Progenitor cell of endocrine pancreas (in vitro differentiated cells): ENCODE results near the gene PHACTR1. TPM values are rescaled to one million over a fixed set of nuclear protein-coding genes. Genes with fewer than 3 reads are reported as not detected.

Source experiments
- DNase-seq: peaks from one replicate; pipeline ENCODE4 v3.0.0; 2021; ENCODE audit warnings: low spot score; ENCODE audit not compliant: unreplicated experiment
- H3K27ac Mint-ChIP-seq: 2 replicates; pipeline ENCODE4 v1.8.0; 2021; ENCODE audit warnings: mild to moderate bottlenecking, moderate library complexity, mixed read lengths
- H3K27me3 Mint-ChIP-seq: 2 replicates; pipeline ENCODE4 v1.8.0; 2021; ENCODE audit warnings: mixed read lengths
- H3K36me3 Mint-ChIP-seq: 2 replicates; pipeline ENCODE4 v1.8.0; 2022; ENCODE audit warnings: mixed read lengths; ENCODE audit not compliant: insufficient read depth
- H3K4me1 Mint-ChIP-seq: 2 replicates; pipeline ENCODE4 v1.8.0; 2021; ENCODE audit warnings: low read depth, mixed read lengths
- H3K4me3 Mint-ChIP-seq: 2 replicates; pipeline ENCODE4 v1.8.0; 2021; ENCODE audit warnings: low read depth, mild to moderate bottlenecking, moderate library complexity, mixed read lengths
- H3K9me3 Mint-ChIP-seq: 2 replicates; pipeline ENCODE4 v1.8.0; 2021; ENCODE audit warnings: low read depth, mixed read lengths
- total RNA-seq: library from RNA; stranded (reverse); gene quantifications from 2 replicates; pipeline ENCODE4 v1.2.1, GENCODE V29; 2021
- TF ChIP-seq, protein P1 (sequence below): fragments of 200-600 bp; sonication (generic); IDR thresholded peaks from one replicate; pipeline ENCODE4 v1.5.0; 2021; ENCODE audit warnings: antibody characterized with exemption, mild to moderate bottlenecking; ENCODE audit not compliant: unreplicated experiment

PHACTR1 gene
- total RNA-seq, 1 donor from 2014 or later: 8.6 TPM

DNA sequence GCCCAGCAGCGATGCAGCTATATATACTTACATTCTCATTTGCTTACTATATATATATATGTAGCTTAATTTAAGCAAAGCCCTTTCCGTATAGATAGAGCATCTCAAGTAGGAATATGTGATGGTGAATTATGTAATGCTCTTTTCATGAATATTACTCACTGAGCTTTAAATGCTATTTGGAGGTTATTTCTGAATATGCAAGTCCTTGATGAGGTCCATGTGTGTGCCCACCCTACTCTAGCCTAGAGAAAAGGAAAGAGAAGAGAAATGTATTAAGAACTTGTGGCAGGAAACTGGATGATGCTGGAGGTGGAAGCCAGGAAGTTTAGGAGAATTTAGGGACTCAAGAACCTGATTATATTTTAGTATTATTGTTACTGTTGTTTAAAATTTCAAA, 63.2 kb downstream of the PHACTR1 start:
- Mint-ChIP-seq H3K9me3 (no peaks in the 10 kb centered on the region), H3K4me3 (no peak overlapping the region), H3K36me3 (no peaks in the 10 kb centered on the region), H3K27me3 (no peaks in the 10 kb centered on the region), H3K27ac (no peak overlapping the region), H3K4me1 (peaks cover 4% of the 10 kb centered on the region)
- TF ChIP-seq, protein P1, sequence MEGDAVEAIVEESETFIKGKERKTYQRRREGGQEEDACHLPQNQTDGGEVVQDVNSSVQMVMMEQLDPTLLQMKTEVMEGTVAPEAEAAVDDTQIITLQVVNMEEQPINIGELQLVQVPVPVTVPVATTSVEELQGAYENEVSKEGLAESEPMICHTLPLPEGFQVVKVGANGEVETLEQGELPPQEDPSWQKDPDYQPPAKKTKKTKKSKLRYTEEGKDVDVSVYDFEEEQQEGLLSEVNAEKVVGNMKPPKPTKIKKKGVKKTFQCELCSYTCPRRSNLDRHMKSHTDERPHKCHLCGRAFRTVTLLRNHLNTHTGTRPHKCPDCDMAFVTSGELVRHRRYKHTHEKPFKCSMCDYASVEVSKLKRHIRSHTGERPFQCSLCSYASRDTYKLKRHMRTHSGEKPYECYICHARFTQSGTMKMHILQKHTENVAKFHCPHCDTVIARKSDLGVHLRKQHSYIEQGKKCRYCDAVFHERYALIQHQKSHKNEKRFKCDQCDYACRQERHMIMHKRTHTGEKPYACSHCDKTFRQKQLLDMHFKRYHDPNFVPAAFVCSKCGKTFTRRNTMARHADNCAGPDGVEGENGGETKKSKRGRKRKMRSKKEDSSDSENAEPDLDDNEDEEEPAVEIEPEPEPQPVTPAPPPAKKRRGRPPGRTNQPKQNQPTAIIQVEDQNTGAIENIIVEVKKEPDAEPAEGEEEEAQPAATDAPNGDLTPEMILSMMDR: no peak
- no peak for DNase-seq

DNA sequence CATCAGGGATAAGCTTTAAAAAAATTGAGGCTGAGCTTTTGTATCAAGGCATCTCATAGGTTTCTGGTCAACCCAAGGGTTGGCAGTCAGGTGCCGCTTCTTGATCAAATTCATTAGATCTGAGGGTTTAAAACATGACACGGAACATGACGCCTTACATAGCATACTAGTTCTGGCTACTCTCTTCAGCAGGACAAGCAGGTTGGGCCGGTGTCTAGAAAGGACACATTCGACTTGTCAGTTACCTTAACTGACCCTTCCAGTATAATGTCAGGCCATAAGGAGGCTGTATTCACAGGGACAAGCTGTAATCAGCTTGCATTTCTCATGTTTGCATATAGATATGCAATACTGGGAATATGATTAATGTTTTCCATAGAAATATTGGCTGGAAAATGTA, 65.6 kb downstream of the PHACTR1 start:
- Mint-ChIP-seq H3K27ac (no peak overlapping the region), H3K27me3 (no peaks in the 10 kb centered on the region), H3K4me3 (no peak overlapping the region), H3K36me3 (no peaks in the 10 kb centered on the region), H3K9me3 (no peaks in the 10 kb centered on the region), H3K4me1 (peaks cover 4% of the 10 kb centered on the region)
- DNase-seq: no peak
- TF ChIP-seq, protein P1: no peak

DNA sequence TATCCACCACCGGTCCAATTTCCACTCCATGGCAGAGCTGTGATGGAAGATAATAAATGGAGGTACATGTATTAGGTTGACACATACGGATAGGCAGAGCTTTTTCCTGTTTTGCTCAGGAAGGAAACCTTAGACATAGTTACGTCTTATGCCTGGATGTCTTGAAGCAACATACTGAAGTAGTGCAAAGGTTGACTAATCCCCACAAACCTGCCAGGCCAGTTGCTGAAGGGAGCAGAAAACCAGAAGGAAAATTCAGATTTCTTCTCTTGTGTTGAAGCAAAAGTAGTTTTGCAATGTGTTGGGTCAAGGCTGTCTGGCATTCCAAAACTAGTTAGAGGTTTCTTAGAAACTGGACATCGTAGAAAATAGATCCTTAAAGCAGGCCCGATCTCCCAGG, 68.7 kb downstream of the PHACTR1 start:
- no peaks in the 10 kb centered on the region for H3K36me3 Mint-ChIP-seq
- no peaks in the 10 kb centered on the region for H3K9me3 Mint-ChIP-seq
- DNase-seq: no peak
- no peaks in the 10 kb centered on the region for H3K27me3 Mint-ChIP-seq
- TF ChIP-seq, protein P1: no peak
- no peak overlapping the region for H3K27ac Mint-ChIP-seq
- no peak overlapping the region for H3K4me3 Mint-ChIP-seq
- peaks cover 5% of the 10 kb centered on the region for H3K4me1 Mint-ChIP-seq

DNA sequence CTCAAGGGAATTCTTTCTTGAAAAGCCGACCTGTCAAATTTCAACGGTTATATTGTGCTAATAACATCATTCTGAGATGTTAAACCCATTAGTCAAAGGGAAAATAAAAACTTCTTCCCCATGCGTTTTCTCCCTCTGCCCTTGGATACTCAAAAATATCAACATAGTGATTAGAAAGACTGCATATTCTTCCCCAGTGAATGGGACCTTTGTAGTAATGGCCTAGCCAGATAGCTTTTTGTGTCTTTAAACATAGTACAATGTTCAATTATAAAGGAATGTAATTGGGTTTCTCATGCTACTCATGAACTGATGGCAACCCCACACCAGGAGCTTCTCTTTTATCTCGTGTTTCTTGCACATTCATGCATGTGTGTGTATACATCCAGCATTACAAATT, 69.4 kb downstream of the PHACTR1 start:
- Mint-ChIP-seq H3K4me1 (peaks cover 3% of the 10 kb centered on the region), H3K27ac (no peak overlapping the region), H3K9me3 (no peaks in the 10 kb centered on the region), H3K36me3 (no peaks in the 10 kb centered on the region), H3K27me3 (no peaks in the 10 kb centered on the region), H3K4me3 (no peak overlapping the region)
- no peak for DNase-seq
- TF ChIP-seq, protein P1: no peak

DNA sequence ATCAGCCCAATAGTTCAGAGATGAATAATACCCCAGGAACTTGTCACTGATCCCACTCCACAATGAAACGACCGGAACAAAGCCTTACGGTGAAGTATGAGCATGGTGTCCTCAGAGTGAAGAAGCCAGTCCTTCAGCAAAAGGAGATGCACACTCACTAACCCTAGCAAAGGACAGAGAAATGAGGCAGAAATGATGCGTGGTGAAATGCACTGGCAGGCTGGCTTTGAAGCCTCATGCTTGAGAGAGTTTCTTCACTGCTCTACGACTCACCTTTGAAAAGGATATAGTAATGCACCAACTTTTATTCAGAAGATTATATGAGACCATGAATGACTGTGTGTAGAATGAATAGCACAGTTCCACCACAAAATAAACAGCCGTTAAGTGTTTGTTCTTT, 74.8 kb downstream of the PHACTR1 start:
- no peak for DNase-seq
- Mint-ChIP-seq H3K4me3 (no peak overlapping the region), H3K27me3 (no peaks in the 10 kb centered on the region), H3K27ac (no peak overlapping the region), H3K4me1 (peaks cover 1% of the 10 kb centered on the region), H3K9me3 (no peaks in the 10 kb centered on the region), H3K36me3 (no peaks in the 10 kb centered on the region)
- TF ChIP-seq, protein P1: no peak
